ENCODE results near the gene CTTN.

The CTTN gene

DNA sequence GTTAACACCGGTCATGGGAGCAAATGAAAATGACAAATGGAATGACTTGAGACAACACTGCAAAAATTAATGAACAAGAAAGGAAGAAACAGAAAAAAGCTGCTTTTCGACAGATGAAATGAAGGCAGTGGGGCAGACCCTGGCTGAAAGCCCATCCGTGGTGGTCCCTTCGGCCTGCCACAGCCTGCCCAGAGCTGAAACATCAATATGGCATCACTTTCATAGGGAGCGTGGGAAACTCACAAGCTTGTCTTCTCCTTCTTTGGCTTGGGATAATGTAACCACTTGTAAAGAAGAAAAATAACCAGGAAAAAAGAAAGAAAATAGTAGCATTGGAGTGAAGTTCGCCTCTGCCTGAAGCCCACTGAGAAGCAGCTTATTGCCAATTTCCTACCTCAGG lies 78.8 kb downstream of the CTTN start:
- no peak for DNase-seq (ENCODE audit: low read depth)

DNA sequence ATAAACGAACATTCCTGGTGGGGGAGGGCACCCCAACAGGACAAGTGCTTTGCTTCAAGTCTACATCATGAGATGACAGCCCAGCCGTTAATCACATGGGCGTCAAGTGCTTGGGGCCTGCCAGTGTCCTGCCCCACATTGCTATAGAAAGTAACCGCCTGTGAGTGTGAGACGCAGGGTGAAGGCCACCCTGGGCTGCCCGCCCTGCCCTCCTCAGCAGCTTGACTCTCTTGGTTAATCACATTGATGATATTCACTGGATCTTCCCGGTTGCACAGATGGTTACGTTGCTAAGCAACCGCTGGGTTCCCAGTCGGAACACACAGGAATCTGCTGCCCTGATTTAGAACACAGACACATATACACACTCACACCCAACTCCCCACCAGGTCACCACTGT lies 79.3 kb downstream of the CTTN start:
- no peak for DNase-seq (ENCODE audit: low read depth)

DNA sequence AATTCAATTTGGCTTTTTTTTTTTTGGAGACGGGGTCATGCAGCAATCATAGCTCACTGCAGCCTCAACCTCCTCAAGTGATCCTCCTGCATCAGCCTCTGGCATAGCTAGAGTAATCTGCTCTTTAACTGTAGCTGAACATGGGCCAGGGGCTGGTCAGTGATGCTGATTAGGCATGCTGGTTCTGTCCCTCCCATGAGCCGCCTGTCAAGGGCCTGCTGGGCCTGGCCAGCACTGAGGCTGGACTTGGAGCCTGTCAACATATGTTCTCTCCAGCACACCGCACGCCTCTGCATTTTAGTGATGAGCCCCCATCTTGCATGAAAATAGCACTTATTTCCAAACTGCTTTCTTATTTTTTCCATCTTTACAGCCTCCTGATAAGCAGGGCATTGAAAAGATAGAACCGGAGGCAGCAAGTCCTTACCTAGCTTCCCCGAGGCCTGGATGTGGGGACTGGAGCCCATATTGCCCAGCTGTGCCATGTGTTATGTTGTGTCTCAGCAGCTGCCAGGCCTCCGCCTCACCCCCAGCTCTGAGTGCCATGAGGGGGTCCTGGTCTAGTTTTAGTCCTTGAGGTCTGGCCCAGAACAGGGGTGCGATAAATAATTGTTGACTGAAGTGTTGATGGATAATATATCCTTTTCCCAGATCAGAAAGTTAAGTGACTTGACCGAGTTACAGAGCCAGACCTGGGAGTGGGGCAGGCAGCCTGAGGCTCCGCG lies 80.0 kb downstream of the CTTN start:
- no peak for DNase-seq (ENCODE audit: low read depth)

DNA sequence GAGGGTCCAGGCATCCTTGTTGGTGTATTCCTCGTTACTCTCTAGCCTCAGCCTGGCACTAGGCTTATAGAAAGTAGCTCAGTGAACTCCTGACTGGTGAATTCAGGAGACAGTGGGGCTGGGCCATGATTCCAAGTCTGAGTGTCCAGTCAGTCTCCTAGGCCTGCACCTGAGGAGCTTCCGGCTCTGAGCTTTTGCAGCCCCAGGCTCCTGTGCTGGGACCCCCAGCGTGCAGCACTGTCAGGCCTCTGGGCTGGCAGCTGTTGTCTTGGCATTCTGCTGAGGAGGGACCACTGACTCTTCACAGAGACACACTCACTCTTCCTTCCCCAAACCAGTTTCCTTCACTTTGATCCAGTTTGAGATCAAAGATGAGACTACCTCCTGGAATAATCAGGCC lies 82.4 kb downstream of the CTTN start:
- DNase-seq (ENCODE audit: low read depth): no peak

DNA sequence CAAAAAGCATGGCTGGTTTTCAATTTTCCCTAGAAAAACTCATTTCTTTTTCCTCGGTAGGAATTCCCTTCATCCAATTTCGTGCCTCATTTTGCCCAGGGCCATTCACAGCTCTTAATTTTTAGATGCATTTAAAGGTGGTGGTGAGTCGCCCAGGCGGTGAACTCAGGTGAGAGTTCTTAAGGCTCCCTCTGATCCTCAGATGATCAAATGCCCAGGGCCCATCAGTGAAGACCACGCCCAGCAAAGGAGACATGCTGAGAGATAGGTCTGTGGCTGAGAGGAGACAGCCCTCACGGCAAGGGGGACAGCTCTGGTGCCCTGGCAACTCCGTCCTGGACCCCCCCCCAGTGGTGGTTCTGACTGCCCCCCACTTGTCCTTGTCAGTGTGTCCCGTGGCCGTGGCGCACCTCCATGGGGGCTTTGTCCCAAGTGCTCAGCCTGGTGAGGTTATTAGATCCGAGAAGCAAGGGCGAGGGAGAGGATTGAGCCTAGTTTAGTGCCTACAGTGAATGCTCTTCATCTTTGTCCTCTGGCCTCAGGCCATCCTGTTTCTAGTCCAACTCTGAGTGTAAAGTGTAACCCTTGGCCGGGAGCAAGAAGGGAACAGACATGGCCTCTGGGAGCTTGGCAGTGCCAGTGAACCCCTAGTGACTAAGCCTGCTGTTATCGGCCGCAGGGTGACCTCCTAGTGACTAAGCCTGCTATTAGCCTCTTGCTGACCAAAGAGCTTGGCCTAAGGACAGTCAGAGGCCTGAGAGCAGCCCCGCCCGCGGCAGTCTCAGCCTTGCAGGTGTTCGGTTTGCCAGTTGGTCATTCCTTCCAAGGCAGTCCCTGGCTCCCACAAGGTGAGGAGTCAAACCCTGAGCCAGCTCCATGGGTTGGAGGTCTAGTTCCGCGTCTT lies 83.5 kb downstream of the CTTN start:
- DNase-seq (ENCODE audit: low read depth): no peak

DNA sequence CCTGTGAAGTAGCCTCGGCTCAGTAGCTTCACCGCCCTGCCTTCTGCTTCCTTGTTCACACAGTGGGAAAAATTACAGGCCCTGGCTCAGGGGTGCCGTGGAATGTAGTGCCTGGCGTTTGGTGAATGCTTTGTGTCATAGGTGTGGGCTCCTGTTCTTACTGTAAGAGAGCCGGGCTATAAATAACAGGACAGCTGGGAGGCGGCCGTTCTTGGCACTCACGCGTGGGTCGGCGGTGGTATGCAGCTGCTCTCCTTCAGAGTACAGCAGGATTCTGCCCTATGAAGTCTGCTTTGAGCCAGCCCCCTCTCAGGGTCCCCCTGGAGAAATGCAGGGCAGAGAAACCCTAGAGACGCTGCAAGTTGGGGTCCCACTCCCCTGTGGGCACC lies 84.2 kb downstream of the CTTN start:
- DNase-seq (ENCODE audit: low read depth): no peak

DNA sequence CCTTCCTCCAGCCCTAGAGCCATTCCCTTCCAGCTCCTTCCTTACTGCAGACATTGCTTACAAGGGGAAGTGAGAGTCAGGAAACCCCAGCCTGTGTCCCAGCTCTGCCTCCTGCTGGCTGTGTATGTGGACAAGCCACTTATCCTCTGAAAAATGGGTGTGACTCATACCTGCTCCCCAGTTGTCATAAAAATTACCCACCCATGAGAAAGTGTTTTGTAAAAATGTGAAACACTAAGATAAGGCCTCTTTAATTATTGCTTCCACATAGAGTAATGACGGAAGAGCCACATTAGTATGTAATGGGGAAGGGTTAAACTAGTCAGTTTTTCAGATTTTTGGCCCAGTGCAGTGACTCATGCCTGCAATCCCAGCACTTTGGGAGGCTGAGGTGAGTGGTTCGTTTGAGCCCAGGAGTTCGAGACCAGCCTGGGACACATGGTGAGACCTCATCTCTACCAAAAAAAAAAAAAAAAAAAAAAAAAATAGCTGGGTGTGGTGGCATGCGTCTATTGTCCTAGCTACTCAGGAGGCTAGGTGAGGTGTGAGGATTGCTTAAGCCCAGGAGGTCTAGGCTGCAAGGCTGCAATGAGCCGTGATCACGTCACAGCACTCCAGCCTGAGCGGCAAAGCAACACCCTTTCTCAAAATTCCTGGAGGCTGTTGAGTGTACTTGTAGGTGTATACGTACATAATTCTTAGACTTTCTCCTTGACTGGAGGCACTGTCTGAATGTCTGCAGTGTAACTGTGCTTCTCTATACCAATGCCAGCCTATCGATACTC lies 84.9 kb downstream of the CTTN start:
- DNase-seq (ENCODE audit: low read depth): no peak

DNA sequence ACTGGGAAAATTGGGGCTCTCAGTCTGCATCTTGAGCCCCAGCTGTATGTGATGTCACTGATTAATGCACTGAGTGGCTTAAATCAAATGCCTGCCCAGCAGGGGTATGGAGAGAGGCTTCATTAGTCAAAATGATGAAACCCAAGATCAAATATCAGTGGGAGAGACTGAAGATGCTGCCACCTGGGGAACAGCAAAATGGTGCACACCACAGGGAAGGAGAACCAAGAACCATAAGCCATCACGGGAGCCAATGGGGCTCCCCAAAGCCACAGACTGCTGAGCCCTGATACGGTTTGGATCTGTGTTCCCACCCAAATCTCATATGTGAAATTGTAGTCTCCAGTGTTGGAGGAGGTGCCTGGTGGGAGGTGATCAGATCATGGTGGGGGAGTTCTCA lies 85.6 kb downstream of the CTTN start:
- DNase-seq (ENCODE audit: low read depth): no peak

DNA sequence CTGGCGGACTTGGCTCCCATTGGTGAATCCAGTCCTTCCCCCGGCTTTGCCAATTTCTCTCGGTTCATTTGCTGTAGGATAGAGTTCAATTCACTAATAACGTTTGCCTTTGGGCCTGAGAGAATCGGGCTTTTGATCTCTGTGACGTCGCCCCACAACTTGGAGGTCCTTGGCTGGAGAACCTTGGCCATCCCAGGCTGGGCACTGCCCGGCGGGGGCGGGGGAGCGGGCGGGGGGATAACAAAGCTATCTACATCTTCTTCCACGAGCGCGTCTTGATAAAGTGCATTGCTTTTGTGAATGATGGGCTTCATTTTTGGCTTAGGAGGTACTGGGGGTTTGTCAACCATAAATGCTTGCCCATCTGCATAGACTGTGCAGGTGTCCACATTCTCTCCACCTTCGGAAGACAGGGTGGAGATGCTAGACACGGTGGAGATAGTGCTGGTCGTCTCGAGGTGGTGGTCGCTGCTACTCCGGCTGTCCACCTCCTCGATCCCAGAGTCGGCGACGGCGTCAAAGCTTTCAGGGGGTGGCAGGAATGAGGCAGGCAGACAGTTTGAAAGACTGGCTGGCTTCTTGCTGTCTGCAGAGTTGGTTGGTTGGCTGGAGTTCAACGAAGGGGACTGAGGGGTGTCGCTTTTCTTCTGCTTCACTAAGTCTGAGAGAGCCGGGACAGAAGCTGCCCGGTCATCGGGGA lies 87.1 kb downstream of the CTTN start:
- DNase-seq (ENCODE audit: low read depth): no peak

DNA sequence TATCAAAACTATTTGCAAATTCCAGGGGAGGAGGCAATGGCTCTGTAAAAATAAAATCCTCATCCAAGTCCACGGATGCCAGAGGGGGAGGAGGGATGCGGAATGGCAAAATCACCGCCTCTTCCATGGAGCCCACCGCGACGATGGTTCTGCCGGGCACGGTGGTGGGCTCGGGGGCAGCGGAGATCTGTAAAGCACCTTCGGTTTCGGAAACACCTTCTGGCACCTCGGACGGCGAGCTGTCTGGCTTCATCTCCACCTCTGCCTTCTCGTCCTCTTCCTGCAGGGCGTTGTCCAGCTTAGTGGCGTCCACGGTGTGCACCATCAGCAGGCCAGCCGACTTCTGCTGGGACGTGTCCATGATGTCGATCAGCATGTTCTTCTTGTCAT lies 87.7 kb downstream of the CTTN start:
- no peak for DNase-seq (ENCODE audit: low read depth)
